KOPT-K1 (cell line): ENCODE results near the gene FCHO2.

Source experiments
- H3K27ac ChIP-seq: fragments of 200-600 bp; sonication (generic); 2 replicates; pipeline ENCODE4 v1.5.1; 2016; ENCODE audit warnings: antibody characterized with exemption, mild to moderate bottlenecking, low read depth, low read length; ENCODE audit not compliant: poor library complexity, severe bottlenecking
- H3K36me3 ChIP-seq: fragments of 200-600 bp; sonication (generic); 2 replicates; pipeline ENCODE4 v1.5.1; 2017; ENCODE audit warnings: antibody characterized with exemption, mild to moderate bottlenecking, low read length, moderate library complexity; ENCODE audit not compliant: insufficient read depth
- H3K9me3 ChIP-seq: fragments of 200-600 bp; sonication (generic); 2 replicates; pipeline ENCODE4 v1.5.1; 2017; ENCODE audit warnings: antibody characterized with exemption, low read length, mild to moderate bottlenecking; ENCODE audit not compliant: insufficient read depth, poor library complexity, severe bottlenecking

FCHO2 gene

DNA sequence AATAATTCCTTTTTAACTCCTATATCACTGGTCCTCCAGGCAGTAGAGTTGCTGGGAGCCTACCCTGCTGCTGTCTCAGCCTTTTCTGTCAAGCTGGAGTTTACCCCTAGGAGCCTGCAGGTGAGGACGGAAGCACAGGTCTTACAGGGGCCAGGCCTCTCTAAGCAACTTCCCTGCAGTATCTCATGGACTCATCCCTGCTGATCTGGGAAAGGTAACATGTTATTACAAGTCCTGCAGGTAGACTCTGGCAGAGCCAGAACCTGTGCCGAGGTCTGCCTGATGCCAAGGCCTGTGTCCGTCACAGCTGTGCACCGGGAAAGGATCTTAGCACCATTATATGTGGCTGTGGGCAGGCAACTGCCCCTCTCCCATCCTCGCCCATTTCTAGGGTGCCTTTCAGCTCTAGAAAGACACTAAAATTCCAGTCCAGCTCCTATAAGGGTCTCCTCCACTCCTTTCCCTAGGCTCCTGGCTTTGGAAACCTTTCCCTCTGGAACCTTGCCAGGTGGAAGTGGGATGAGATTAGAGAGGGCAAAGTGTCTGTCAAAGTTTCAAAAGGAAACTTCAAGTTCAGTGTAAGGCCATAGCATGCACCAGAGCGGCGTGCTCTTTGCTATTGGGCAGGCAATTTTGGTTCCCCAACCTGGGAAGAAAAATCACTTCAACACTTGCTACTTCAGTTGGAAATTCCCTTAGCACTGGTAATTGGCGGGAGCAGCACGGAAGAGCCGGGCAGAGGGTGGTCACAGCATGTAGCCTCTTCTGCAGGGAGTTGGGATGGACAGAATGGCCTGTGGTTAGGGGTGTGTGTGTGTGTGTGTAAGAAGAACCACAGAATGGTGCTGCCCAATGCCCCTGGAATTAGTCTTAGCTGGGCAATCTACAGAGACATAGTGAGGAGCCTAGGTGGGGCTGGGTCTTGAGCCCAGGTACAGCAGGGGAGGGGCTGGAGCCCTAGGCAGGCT lies 182.0 kb downstream of the FCHO2 start:
- H3K27ac ChIP-seq: no peak overlapping the region
- H3K36me3 ChIP-seq: no peaks in the 10 kb centered on the region
- H3K9me3 ChIP-seq: no peaks in the 10 kb centered on the region

GRCh38 chr5:73139485-73139884 lies 183.6 kb downstream of the FCHO2 start:
- Histone ChIP-seq H3K36me3 (no peaks in the 10 kb centered on the region), H3K27ac (no peak overlapping the region), H3K9me3 (no peaks in the 10 kb centered on the region)
